Measurements from ENCODE around the gene MYZAP. TPM values are rescaled to one million over a fixed set of nuclear protein-coding genes. Genes with fewer than 3 reads are reported as not detected.

The MYZAP gene
- polyA plus RNA-seq, 1 donor (not counting 4 experiments of a cell fraction or from before 2014, with no cell fraction given): 1.8 TPM

GRCh38 chr15:57655809-57656208 lies 64.1 kb downstream of the MYZAP start:
- FAIRE-seq: no peak
- dilution Hi-C loops (cut with MboI; ENCODE audit: extremely low pct_ligation_motif_present, low sequenced_read_pairs): no loop called here
- no peak overlapping the region for H3K4me3 ChIP-seq (ENCODE audit: control insufficient read depth in 2 of 3, extremely low read depth in 1 of 3, insufficient read depth in 2 of 3, low read depth in 1 of 3, low read length in 3 of 3)
- H3K36me3 ChIP-seq (ENCODE audit: control insufficient read depth in 2 of 2, extremely low read depth in 1 of 2, insufficient read depth in 2 of 2, low read length in 2 of 2): no peaks in the 10 kb centered on the region
- H2AFZ ChIP-seq (ENCODE audit: control insufficient read depth, low read length): no peak overlapping the region
- no peaks in the 10 kb centered on the region for H4K20me1 ChIP-seq (ENCODE audit: control insufficient read depth, extremely low read depth, insufficient read depth, low read length)
- H3K9me3 ChIP-seq (ENCODE audit: control insufficient read depth, low read depth, low read length): no peaks in the 10 kb centered on the region
- no peaks in the 10 kb centered on the region for H3K27me3 ChIP-seq (ENCODE audit: control insufficient read depth, extremely low read depth, insufficient read depth, low read length)
- no peak overlapping the region for H3K4me2 ChIP-seq (ENCODE audit: control insufficient read depth, extremely low read depth, insufficient read depth, low read depth, low read length)
- H3K9ac ChIP-seq (ENCODE audit: control insufficient read depth, extremely low read depth, insufficient read depth, low read length): no peak overlapping the region
- no peaks in the 10 kb centered on the region for H3K79me2 ChIP-seq (ENCODE audit: control insufficient read depth, insufficient read depth, low read length)
- no peaks in the 10 kb centered on the region for H3K4me1 ChIP-seq (ENCODE audit: control insufficient read depth, extremely low read depth, insufficient read depth, low read length)
- no peak overlapping the region for H3K27ac ChIP-seq (ENCODE audit: control insufficient read depth, insufficient read depth, low read length)
- DNase-seq (ENCODE audit: low read depth, low spot score): no peak
- H3K9me1 ChIP-seq (ENCODE audit: control insufficient read depth, extremely low read depth, insufficient read depth, low read length): no peaks in the 10 kb centered on the region
- TF ChIP-seq CTCF (optimal IDR thresholded peaks at IDR 0.05 in 1 of 3, IDR thresholded peaks at IDR 0.05 in 1 of 3, conservative IDR thresholded peaks at IDR 0.05 in 1 of 3; ENCODE audit: extremely low read depth in 1 of 3, insufficient read depth in 2 of 3, low read length in 3 of 3): no peak

GRCh38 chr15:57656434-57656833 lies 64.7 kb downstream of the MYZAP start:
- Histone ChIP-seq H3K4me1 (ENCODE audit: control insufficient read depth, extremely low read depth, insufficient read depth, low read length) (no peaks in the 10 kb centered on the region), H3K27me3 (ENCODE audit: control insufficient read depth, extremely low read depth, insufficient read depth, low read length) (no peaks in the 10 kb centered on the region), H2AFZ (ENCODE audit: control insufficient read depth, low read length) (no peak overlapping the region), H3K4me3 (ENCODE audit: control insufficient read depth in 2 of 3, extremely low read depth in 1 of 3, insufficient read depth in 2 of 3, low read depth in 1 of 3, low read length in 3 of 3) (no peak overlapping the region), H3K4me2 (ENCODE audit: control insufficient read depth, extremely low read depth, insufficient read depth, low read depth, low read length) (no peak overlapping the region), H3K79me2 (ENCODE audit: control insufficient read depth, insufficient read depth, low read length) (no peaks in the 10 kb centered on the region), H4K20me1 (ENCODE audit: control insufficient read depth, extremely low read depth, insufficient read depth, low read length) (no peaks in the 10 kb centered on the region), H3K9ac (ENCODE audit: control insufficient read depth, extremely low read depth, insufficient read depth, low read length) (no peak overlapping the region), H3K9me3 (ENCODE audit: control insufficient read depth, low read depth, low read length) (no peaks in the 10 kb centered on the region), H3K9me1 (ENCODE audit: control insufficient read depth, extremely low read depth, insufficient read depth, low read length) (no peaks in the 10 kb centered on the region), H3K27ac (ENCODE audit: control insufficient read depth, insufficient read depth, low read length) (no peak overlapping the region), H3K36me3 (ENCODE audit: control insufficient read depth in 2 of 2, extremely low read depth in 1 of 2, insufficient read depth in 2 of 2, low read length in 2 of 2) (no peaks in the 10 kb centered on the region)
- DNase-seq (ENCODE audit: low read depth, low spot score): no peak
- no peak for TF ChIP-seq CTCF (optimal IDR thresholded peaks at IDR 0.05 in 1 of 3, IDR thresholded peaks at IDR 0.05 in 1 of 3, conservative IDR thresholded peaks at IDR 0.05 in 1 of 3; ENCODE audit: extremely low read depth in 1 of 3, insufficient read depth in 2 of 3, low read length in 3 of 3)
- TF ChIP-seq EZH2 (IDR thresholded peaks at IDR 0.05; ENCODE audit: low read length): no peak
- dilution Hi-C loops (cut with MboI; ENCODE audit: extremely low pct_ligation_motif_present, low sequenced_read_pairs): no loop called here
- no peak for FAIRE-seq
